Jurkat, Clone E6-1 (cell line): Measurements from ENCODE around the gene LILRA1.
"Not testable (repeated sequence)": the region's sequence is repeated elsewhere in the genome, so short reads cannot be mapped to it uniquely, and the experiment has no call there.

Source experiments
- DNase-seq: peaks from one replicate; pipeline ENCODE4 v3.0.0-alpha.2; 2011; ENCODE audit warnings: low read depth, low spot score
- H3K4me3 ChIP-seq: 2 replicates; pipeline ENCODE4 v1.5.1; 2011; ENCODE audit warnings: mild to moderate bottlenecking, low read length, control low read depth, moderate library complexity

Gene LILRA1

DNA sequence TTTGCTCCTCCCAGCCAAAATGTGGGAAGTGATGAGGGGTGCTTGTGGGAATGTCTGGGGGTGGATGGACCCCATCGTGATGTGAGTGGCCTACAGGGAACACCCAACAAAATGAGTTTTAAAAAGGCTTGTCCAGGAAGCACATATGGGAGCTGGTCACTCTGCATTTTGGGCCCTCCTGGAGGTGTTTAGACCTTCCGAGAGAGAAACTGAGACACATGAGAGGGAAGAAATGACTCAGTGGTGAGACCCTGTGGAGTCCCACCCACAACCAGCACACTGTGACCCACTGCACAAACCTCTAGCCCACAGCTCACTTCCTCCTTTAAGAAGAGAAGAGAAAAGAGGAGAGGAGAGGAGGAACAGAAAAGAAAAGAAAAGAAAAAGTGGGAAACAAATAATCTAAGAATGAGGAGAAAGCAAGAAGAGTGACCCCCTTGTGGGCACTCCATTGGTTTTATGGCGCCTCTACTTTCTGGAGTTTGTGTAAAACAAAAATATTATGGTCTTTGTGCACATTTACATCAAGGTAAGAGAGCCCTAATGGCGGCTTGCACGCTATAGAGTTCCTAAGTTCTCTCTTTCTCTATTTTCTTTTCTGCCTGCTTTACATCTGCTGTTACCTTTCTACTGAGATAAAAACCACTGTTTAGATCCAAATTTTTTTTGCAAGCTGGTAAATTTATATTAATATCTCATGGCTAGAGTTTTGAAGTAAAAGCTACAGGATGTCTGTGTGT, 23.6 kb downstream of the LILRA1 start:
- no peak for DNase-seq
- H3K4me3 ChIP-seq: no peak overlapping the region

DNA sequence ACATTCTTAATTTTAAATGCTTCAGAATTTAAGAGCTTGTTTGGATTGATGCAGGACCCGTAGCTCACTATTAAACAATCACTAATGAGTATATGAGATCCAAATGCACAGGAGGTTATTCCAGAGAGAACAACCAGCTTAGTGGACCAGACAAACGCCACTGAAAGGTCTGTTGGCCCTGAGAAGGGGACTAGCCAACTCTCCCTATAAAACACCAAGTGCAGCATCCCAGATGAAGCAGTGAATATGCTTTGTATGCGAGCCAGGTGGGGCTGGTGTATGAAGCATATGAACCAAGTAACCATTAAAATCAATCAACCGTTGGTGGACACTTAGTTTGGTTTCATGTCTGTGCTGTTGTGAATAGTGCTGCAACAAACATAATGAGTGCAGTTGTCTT, 27.0 kb downstream of the LILRA1 start:
- no peak overlapping the region for H3K4me3 ChIP-seq
- no peak for DNase-seq

DNA sequence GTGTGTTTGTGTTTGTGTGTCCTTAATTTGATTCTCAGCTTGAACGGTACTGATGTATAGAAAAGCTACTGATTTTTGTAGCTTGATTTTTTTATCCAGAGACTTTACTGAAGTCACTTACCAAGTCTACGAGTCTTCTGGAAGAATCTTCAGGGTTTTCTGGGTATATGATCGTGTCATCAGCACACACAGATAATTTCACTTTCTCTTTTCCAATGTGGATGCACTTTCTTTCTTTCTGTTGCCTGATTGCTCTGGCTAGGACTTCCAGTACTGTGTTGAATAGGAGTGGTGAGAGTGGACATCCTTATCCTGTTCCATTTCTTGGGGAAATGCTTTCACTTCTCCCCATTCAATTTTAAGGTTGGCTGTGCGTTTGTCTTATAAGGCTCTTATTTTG, 29.0 kb downstream of the LILRA1 start:
- no peak for DNase-seq
- no peak overlapping the region for H3K4me3 ChIP-seq

DNA sequence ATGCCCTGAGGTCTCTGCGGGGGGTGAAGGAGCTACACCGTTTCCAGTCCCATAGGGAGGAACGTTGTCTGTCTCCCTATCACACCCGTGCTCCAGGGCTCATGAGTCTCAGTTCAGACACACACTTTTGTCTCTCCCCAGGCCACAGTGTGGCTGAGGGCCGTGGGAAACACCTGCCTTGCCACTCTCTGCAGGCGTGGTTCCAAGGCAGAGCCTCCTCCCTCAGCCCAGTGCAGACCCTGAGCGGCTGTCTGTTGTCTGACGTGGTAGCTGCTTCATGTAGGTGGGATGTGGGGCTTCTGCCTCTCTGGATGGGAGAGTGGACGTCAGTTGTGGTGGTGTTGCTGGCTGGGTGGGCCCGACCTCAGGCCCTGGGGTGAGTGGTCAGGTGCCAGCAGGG, 30.8 kb downstream of the LILRA1 start:
- not testable (repeated sequence) for H3K4me3 ChIP-seq, DNase-seq

DNA sequence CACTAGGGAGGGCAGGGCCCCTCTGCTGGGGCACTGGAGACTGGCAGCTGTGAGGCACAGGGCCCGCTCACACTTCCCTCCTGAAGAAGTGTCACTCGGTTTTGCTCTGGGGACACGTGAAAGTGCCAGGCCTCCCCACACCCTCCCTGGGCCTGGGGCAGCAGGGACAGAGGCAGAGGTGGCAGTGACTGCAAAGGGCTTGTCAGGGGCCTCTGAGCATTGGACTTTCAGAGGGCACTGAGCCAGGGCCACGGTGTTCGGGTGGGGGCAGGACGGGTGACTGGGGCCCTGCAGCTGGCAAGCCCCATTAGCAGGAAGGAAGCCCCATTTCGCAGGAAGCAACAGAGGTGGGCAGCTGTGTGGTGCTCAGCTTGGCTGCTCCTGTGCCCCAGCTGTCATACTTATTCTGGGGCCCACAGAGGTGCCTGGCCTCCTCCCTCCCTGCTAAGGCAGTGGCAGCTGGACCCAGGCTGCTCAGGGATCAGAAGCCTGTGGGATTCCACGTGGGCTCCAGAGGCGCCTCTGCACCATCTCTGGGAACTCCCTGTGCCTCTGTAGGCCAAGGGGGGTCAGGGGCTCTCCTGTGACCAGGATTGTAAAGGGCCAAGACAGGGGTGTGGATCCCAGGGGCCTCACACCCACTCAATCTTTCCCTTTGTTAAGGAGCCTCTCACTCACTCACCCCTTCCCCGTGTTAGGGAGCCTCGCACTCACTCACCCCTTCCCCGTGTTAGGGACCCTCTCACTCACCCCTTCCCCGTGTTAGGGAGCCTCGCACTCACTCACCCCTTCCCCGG, 31.7 kb downstream of the LILRA1 start:
- not testable (repeated sequence) for DNase-seq, H3K4me3 ChIP-seq

DNA sequence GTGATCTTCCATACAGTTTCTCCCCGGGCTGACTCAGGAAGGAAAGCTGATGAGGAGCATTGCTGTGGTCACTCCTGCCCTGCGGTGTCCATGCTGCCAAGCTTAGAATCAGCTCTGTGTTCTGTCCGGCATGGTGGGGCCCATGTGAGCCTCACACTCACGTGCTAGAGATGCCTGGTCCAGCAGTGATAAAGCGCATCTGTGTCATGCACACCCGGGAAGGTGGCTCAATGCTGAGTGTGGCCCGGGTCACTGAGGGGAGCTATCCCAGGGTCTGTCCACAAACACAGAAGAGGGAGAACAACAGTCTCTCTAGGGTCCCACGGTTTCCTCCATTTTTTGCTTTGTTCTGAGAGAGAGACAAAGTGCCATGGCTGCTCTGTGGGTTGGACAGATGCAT, 33.3 kb downstream of the LILRA1 start:
- no peak for DNase-seq
- no peak overlapping the region for H3K4me3 ChIP-seq

DNA sequence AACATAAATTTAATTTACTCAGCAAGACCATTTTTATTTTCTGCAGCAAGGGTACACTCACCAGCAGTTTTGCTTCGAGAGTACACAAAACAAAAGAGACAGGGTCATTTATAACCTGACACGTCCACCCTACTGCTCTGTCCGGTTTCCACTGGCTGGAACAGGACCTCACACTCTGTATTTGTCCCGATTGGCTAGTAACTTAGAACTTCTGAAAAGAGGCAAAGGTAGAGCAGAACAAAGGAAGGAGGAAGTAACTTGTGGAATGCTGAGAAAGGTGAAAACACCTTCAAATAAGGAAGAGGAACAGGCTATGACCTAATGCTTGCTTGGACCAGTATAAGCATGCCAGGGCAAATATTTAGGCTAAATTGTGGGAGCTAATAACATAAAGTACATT, 34.5 kb downstream of the LILRA1 start:
- not testable (repeated sequence) for H3K4me3 ChIP-seq, DNase-seq

DNA sequence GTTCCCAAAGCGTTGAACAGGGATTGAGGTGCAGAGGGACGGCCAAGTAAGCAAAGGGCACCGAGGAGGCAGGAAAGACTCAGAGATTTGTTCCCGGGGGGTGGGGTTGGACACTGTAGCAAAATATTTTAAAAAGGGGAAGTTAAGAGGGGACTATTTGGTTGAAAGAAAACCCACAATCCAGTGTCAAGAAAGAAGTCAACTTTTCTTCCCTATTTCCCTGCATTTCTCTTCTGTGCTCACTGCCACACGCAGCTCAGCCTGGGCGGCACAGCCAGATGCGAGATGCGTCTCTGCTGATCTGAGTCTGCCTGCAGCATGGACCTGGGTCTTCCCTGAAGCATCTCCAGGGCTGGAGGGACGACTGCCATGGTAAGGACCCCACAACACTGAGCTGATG, 36.8 kb downstream of the LILRA1 start, which contains the start of gene LILRB1:
Gene LILRB1 (plus strand): TSS at position 223 of the 400 bp plus-strand sequence. CDS start 590 bp downstream, outside the sequence.
- not testable (repeated sequence) for DNase-seq, H3K4me3 ChIP-seq

DNA sequence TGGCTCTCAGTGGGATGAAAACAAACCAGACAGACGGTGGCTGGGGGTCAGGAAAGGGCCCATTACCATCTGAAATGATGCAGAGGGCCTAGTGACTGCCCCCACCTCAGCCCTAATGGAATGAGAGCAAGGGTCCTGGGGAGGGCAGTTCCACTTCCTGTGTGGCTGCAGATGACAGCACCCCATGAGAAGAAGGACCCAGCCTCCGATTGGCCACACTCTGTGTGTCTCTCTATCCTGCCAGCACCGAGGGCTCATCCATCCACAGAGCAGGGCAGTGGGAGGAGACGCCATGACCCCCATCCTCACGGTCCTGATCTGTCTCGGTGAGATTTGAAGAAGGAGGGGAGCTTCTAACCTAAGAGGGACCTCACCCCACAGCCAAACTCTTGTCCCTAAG, 37.4 kb downstream of the LILRA1 start:
- H3K4me3 ChIP-seq: no peak overlapping the region
- no peak for DNase-seq

DNA sequence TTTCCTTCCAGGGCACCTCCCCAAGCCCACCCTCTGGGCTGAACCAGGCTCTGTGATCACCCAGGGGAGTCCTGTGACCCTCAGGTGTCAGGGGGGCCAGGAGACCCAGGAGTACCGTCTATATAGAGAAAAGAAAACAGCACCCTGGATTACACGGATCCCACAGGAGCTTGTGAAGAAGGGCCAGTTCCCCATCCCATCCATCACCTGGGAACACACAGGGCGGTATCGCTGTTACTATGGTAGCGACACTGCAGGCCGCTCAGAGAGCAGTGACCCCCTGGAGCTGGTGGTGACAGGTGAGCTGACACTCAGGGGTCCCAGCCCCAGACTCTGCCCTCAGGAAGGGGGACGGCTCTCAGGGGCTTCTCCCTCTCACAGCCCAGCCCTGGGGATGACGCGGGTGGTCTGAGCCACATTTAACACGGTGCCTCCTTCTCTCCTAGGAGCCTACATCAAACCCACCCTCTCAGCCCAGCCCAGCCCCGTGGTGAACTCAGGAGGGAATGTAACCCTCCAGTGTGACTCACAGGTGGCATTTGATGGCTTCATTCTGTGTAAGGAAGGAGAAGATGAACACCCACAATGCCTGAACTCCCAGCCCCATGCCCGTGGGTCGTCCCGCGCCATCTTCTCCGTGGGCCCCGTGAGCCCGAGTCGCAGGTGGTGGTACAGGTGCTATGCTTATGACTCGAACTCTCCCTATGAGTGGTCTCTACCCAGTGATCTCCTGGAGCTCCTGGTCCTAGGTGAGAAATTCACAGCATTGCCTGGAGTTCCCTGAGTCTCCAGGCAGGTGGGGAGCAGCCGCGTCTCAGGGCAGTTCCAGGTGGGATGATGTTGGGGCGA, 38.3 kb downstream of the LILRA1 start:
- not testable (repeated sequence) for H3K4me3 ChIP-seq, DNase-seq

DNA sequence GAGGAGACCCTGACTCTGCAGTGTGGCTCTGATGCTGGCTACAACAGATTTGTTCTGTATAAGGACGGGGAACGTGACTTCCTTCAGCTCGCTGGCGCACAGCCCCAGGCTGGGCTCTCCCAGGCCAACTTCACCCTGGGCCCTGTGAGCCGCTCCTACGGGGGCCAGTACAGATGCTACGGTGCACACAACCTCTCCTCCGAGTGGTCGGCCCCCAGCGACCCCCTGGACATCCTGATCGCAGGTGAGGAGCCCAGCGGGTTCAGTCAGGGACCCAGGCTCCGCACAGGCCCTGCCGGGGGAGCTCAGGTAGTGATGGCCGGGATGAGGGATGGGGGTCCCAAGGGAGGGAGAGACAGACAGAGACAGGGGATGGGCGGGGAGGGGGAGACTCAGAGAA, 39.1 kb downstream of the LILRA1 start:
- not testable (repeated sequence) for H3K4me3 ChIP-seq, DNase-seq

DNA sequence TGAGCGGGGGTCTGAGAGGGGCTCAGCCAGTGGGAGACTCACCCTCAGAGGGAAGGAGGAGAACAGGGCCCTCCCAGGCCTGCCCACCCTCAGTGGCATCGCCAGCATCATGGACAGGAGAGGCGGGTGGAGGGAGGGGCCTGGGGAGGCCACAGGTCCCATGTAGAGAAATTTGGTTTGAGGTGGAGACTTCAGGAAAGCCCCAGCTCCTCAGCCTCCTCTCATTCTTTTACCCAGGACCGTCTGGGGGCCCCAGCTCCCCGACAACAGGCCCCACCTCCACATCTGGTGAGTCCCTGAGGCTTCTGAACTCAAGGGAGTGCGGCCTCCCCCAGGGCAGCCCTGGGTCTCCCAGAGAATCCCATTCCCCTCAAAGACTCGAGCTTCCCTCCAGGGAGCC, 40.0 kb downstream of the LILRA1 start:
- no peak overlapping the region for H3K4me3 ChIP-seq
- DNase-seq: no peak

DNA sequence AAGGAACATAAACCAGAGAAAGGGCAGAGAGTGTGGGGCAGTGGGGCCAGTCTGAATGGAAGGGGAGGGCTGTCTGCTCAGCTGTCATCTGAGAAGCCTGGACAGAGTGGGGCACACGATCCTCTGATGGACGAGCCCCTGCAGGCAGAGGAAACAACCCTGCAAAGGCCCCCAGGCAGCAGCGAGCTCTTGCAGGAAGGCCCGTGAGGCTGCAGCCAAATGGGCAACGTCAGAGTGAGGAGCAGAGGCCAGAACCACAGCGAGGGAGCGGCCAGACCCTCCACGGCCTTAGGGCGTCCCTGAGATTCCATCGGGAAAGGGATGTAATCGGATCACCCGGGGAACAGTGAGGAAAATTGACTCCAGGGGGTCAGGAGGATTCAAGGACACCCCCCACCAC, 42.6 kb downstream of the LILRA1 start:
- not testable (repeated sequence) for DNase-seq, H3K4me3 ChIP-seq

DNA sequence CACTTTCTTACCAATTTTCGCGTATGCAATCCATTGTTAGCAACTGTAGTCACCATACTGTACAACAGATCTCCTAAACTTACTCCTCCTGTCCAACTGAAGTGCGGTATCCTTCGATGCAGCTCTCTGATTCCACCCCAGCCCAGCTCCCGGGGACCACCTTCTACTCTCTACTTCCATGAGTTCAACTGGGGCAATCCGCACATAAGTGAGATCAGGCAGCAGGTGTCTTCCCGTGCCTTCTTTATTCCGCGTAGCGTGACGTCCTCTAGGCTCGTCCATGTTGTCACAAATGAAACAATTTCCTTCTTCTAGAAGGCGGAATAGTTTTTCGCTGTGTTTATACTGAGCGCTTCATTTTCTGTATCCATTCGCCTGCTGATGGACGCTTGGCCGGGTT, 45.3 kb downstream of the LILRA1 start:
- H3K4me3 ChIP-seq: no peak overlapping the region
- DNase-seq: no peak

DNA sequence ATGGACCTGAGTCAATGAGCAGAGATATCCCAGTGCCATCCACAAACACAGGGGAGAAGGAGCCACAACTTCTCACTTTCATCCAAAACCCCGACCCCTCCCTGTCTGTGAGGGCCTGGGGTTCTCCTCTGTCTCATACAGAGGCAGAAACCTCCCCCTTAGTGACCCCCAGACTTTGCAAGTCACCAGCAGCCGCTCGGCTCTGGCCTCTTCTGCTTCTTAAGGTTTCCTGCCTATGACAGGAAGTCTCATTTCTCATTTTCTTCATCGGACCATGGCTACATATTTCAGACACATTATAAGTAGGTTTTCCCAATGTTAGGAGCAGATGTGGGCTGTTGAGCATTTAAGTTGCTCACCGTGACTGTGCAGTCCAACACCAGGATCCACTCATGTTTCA, 49.5 kb downstream of the LILRA1 start:
- not testable (repeated sequence) for DNase-seq, H3K4me3 ChIP-seq

DNA sequence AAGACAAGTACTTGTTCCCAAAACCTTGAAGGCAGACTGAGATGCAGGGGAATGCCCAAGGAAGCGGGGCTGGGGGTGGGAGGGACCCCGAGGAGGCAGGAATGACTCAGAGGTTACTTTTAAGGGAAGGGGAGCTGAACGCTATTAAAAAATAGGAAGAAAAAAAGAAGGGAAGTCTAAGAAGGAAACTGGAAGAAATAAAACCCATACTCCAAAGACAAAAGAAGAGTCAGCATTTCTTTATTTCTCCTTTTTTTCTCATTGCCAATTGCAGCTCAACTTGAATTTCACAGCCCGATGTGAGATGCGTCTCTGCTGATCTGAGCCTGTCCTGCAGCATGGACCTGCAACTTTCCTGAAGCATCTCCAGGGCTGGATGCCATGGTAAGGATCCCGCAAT, 50.2 kb downstream of the LILRA1 start:
- not testable (repeated sequence) for H3K4me3 ChIP-seq, DNase-seq

DNA sequence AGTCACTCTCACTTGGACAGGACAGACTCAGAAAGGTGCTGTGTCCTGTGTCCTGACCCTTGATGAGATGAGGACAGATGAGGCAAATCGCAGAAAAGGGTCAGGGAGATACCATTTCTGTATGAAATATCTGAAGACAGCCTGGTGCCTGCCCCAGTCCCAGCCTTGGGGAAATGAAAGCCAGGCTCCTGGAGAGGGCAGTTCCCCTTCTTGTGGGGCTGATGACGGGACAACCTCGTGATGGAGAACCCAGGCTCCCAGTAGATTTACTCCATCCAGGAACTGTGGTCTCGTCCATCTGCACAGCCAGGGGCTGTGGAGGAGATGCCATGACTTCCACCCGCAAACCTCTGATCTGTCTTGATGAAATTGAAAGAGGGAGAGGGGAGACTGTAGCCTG, 50.6 kb downstream of the LILRA1 start:
- no peak overlapping the region for H3K4me3 ChIP-seq
- DNase-seq: no peak

DNA sequence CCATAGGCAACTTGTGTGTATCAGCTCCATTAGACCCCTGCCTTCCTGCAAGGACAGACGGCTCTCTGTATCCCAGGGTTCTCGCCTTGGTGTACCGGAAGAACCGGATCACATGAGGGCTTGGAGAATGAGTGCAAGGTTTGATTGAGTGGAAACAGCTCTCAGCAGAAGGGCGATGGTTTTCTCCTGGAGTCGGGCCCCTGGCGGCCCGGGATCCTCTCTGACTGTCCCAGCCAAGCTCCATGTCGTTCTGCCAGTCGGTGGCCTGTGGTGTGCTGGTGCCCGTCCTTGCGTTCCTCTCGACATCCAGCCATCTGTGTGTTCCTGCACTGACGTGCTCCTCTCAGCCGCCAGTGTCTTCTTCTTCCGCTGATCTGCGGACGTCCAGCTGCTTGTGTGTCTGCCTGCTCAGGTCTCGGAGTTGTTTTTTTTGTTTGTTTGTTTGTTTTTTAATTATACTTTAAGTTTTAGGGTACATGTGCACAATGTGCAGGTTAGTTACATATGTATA, 53.0 kb downstream of the LILRA1 start:
- DNase-seq: no peak

DNA sequence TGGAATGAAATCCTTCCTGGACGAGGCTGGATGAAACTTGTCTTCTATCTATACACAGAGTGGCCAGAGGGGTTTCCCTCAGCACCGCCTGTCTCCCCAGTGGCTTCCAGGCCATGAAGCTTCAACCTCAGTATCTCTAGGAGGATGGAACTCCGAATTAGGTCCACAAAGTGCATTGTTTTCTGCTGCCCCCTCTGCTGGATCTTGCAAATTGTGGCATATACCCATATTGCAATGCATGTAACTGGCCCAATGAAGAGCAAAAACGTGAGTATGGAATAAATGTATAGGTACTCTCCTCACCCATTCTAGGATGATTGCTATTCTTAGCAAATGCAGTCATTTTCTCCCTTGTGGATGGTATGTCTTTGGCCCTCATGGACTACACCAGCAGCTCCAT, 54.7 kb downstream of the LILRA1 start:
- DNase-seq: no peak
- no peak overlapping the region for H3K4me3 ChIP-seq

More for the DNA sequence above, 53.0 kb downstream of the LILRA1 start:
- H3K4me3 ChIP-seq: no peak overlapping the region
